Effector memory CD4-positive, alpha-beta T cell (primary cell): ENCODE results near the gene PDS5B.
"Not testable (repeated sequence)": the region's sequence is repeated elsewhere in the genome, so short reads cannot be mapped to it uniquely, and the experiment has no call there.

Experiments
- DNase-seq, 3 donors: peaks; one replicate each; pipeline ENCODE4 v3.0.0-alpha.2; 2020
- H3K27ac ChIP-seq: 2 replicates; pipeline ENCODE4 v1.7.0; 2013; ENCODE audit warnings: mild to moderate bottlenecking, low read length, moderate library complexity; ENCODE audit not compliant: insufficient read depth, poor library complexity, severe bottlenecking
- H3K27me3 ChIP-seq: replicated peaks from 2 replicates; pipeline ENCODE4 v1.7.0; 2013; ENCODE audit warnings: mild to moderate bottlenecking, low read length; ENCODE audit not compliant: insufficient read depth, control insufficient read depth, poor library complexity, severe bottlenecking
- H3K36me3 ChIP-seq: 2 replicates; pipeline ENCODE4 v1.7.0; 2013; ENCODE audit warnings: mild to moderate bottlenecking, low read length, moderate library complexity; ENCODE audit not compliant: control insufficient read depth, insufficient read depth
- H3K4me1 ChIP-seq: 2 replicates; pipeline ENCODE4 v1.7.0; 2013; ENCODE audit warnings: low read length, mild to moderate bottlenecking; ENCODE audit not compliant: control insufficient read depth, insufficient read depth, poor library complexity, severe bottlenecking
- H3K4me3 ChIP-seq: 2 replicates; pipeline ENCODE4 v1.7.0; 2013; ENCODE audit warnings: low read length, low read depth, mild to moderate bottlenecking; ENCODE audit not compliant: insufficient read depth, poor library complexity, severe bottlenecking
- H3K9me3 ChIP-seq: 2 replicates; pipeline ENCODE4 v1.7.0; 2013; ENCODE audit warnings: mild to moderate bottlenecking, low read length, moderate library complexity; ENCODE audit not compliant: control insufficient read depth

PDS5B gene

GRCh38 chr13:32555613-32556012 lies 30.6 kb upstream of the PDS5B start:
- no peak overlapping the region for H3K4me3 ChIP-seq
- no peak overlapping the region for H3K27ac ChIP-seq
- no peak for DNase-seq
- H3K27me3 ChIP-seq = no peaks in the 10 kb centered on the region
- H3K4me1 ChIP-seq = no peaks in the 10 kb centered on the region
- H3K36me3 ChIP-seq = no peaks in the 10 kb centered on the region
- H3K9me3 ChIP-seq = no peaks in the 10 kb centered on the region

- not testable (repeated sequence) for H3K27me3 ChIP-seq, DNase-seq, H3K9me3 ChIP-seq, H3K27ac ChIP-seq, H3K4me3 ChIP-seq, H3K36me3 ChIP-seq, H3K4me1 ChIP-seq
These were observed 25.4 kb upstream of the PDS5B start for GRCh38 chr13:32560842-32561241.

- H3K27me3 ChIP-seq, H3K9me3 ChIP-seq, H3K4me1 ChIP-seq, H3K27ac ChIP-seq, H3K36me3 ChIP-seq, DNase-seq, H3K4me3 ChIP-seq: not testable (repeated sequence)
These were observed 10.6 kb upstream of the PDS5B start for GRCh38 chr13:32575687-32576086.

- Histone ChIP-seq H3K27me3 (no peaks in the 10 kb centered on the region), H3K36me3 (no peaks in the 10 kb centered on the region), H3K27ac (no peak overlapping the region), H3K4me3 (no peak overlapping the region), H3K9me3 (peaks cover 5% of the 10 kb centered on the region), H3K4me1 (no peaks in the 10 kb centered on the region)
- DNase-seq = no peak
These were observed 9.2 kb upstream of the PDS5B start for GRCh38 chr13:32577032-32577431.

GRCh38 chr13:32581177-32581786 lies 5.0 kb upstream of the PDS5B start:
- DNase-seq = no peak
- Histone ChIP-seq H3K9me3 (peaks cover 5% of the 10 kb centered on the region), H3K4me3 (no peak overlapping the region)

GRCh38 chr13:32582281-32582680 lies 4.0 kb upstream of the PDS5B start:
- DNase-seq = no peak
- H3K27ac ChIP-seq = no peak overlapping the region
- H3K4me1 ChIP-seq = peaks cover 5% of the 10 kb centered on the region
- H3K4me3 ChIP-seq = no peak overlapping the region
- no peaks in the 10 kb centered on the region for H3K36me3 ChIP-seq
- H3K27me3 ChIP-seq = no peaks in the 10 kb centered on the region
- peaks cover 5% of the 10 kb centered on the region for H3K9me3 ChIP-seq

More at GRCh38 chr13:32581177-32581786, 5.0 kb upstream of the PDS5B start:
- H3K27me3 ChIP-seq = no peaks in the 10 kb centered on the region
- H3K27ac ChIP-seq = no peak overlapping the region
- no peaks in the 10 kb centered on the region for H3K36me3 ChIP-seq
- peaks cover 5% of the 10 kb centered on the region for H3K4me1 ChIP-seq

- Histone ChIP-seq H3K4me3 (no peak overlapping the region), H3K36me3 (no peaks in the 10 kb centered on the region), H3K9me3 (no peaks in the 10 kb centered on the region), H3K4me1 (peaks cover 9% of the 10 kb centered on the region), H3K27me3 (no peaks in the 10 kb centered on the region), H3K27ac (no peak overlapping the region)
- DNase-seq = no peak
These were observed 3.3 kb upstream of the PDS5B start for GRCh38 chr13:32582991-32583390.

GRCh38 chr13:32585550-32586079 lies 637 bp upstream of the PDS5B start:
- Histone ChIP-seq H3K27me3 (no peaks in the 10 kb centered on the region), H3K4me3 (peak overlapping the region; percentile 61), H3K4me1 (peaks cover 11% of the 10 kb centered on the region), H3K27ac (peak overlapping the region; percentile 54), H3K36me3 (no peaks in the 10 kb centered on the region), H3K9me3 (no peaks in the 10 kb centered on the region)
- no peak for DNase-seq

- peak; percentile 28 to 56 (median 29) for DNase-seq
- H3K27ac ChIP-seq = peak overlapping the region; percentile 67
- H3K4me1 ChIP-seq = peaks cover 11% of the 10 kb centered on the region
- no peaks in the 10 kb centered on the region for H3K9me3 ChIP-seq
- H3K27me3 ChIP-seq = no peaks in the 10 kb centered on the region
- H3K36me3 ChIP-seq = no peaks in the 10 kb centered on the region
- H3K4me3 ChIP-seq = peak overlapping the region; percentile 87
These were observed 959 bp downstream of the PDS5B start for GRCh38 chr13:32587011-32587810.

GRCh38 chr13:32587811-32588170 lies 1.5 kb downstream of the PDS5B start:
- Histone ChIP-seq H3K4me1 (peaks cover 11% of the 10 kb centered on the region), H3K9me3 (no peaks in the 10 kb centered on the region), H3K27me3 (no peaks in the 10 kb centered on the region), H3K36me3 (no peaks in the 10 kb centered on the region), H3K4me3 (peak overlapping the region; percentile 87), H3K27ac (peak overlapping the region; percentile 67)
- DNase-seq = no peak
